DOHH2 (cell line): Measurements from ENCODE around the gene VPREB3.

ENCODE experiments used
- H3F3A ChIP-seq: fragments of 200-600 bp; sonication (generic), shearing (Covaris generic); 2 replicates; pipeline ENCODE4 v1.6.0; 2016; ENCODE audit warnings: antibody characterized with exemption, mild to moderate bottlenecking; ENCODE audit not compliant: control insufficient read depth, insufficient read depth
- H3K27ac ChIP-seq: fragments of 200-600 bp; sonication (generic); 2 replicates; pipeline ENCODE4 v1.5.1; 2014; ENCODE audit warnings: low read depth, mild to moderate bottlenecking, low read length, moderate library complexity
- H3K27me3 ChIP-seq: fragments of 200-600 bp; sonication (generic); 2 replicates; pipeline ENCODE4 v1.6.1; 2014; ENCODE audit warnings: mild to moderate bottlenecking, low read length, mixed read lengths; ENCODE audit not compliant: control insufficient read depth
- H3K36me3 ChIP-seq: fragments of 200-600 bp; sonication (generic); 2 replicates; pipeline ENCODE4 v1.6.1; 2014; ENCODE audit warnings: mild to moderate bottlenecking, low read length, moderate library complexity, mixed read lengths; ENCODE audit not compliant: control insufficient read depth
- H3K4me1 ChIP-seq: fragments of 200-600 bp; sonication (generic); 2 replicates; pipeline ENCODE4 v1.6.1; 2014; ENCODE audit warnings: mild to moderate bottlenecking, low read length, mixed read lengths; ENCODE audit not compliant: control insufficient read depth
- H3K4me2 ChIP-seq: fragments of 200-600 bp; sonication (generic); 2 replicates; pipeline ENCODE4 v1.6.0; 2014; ENCODE audit warnings: mild to moderate bottlenecking, low read length, moderate library complexity
- H3K4me3 ChIP-seq: fragments of 200-600 bp; sonication (generic); 2 replicates; pipeline ENCODE4 v1.5.1; 2014; ENCODE audit warnings: mild to moderate bottlenecking, low read length, mixed read lengths
- H3K79me2 ChIP-seq: fragments of 200-600 bp; sonication (generic); 2 replicates; pipeline ENCODE4 v1.6.1; 2014; ENCODE audit warnings: mild to moderate bottlenecking, low read length, mixed read lengths; ENCODE audit not compliant: control insufficient read depth
- H3K9me2 ChIP-seq: fragments of 200-600 bp; sonication (generic); replicated peaks from 2 replicates; pipeline ENCODE4 v1.6.1; 2014; ENCODE audit warnings: mild to moderate bottlenecking, low read length, mixed read lengths; ENCODE audit not compliant: control insufficient read depth
- H3K9me3 ChIP-seq: fragments of 200-600 bp; sonication (generic); 2 replicates; pipeline ENCODE4 v1.6.1; 2014; ENCODE audit warnings: antibody characterized with exemption, low read length, mixed read lengths; ENCODE audit not compliant: control insufficient read depth, insufficient read depth
- H4K20me1 ChIP-seq: fragments of 200-600 bp; sonication (generic); 2 replicates; pipeline ENCODE4 v1.6.0; 2014; ENCODE audit warnings: low read depth, mild to moderate bottlenecking, antibody characterized with exemption, low read length, moderate library complexity; ENCODE audit not compliant: control insufficient read depth, insufficient read depth
- CTCF ChIP-seq: fragments of 200-600 bp; sonication (generic); IDR thresholded peaks from one replicate; pipeline ENCODE4 v1.5.1; 2014; ENCODE audit warnings: antibody characterized with exemption, mild to moderate bottlenecking, low read depth, low read length; ENCODE audit not compliant: poor library complexity, severe bottlenecking
- EZH2phosphoT487 ChIP-seq: fragments of 200-600 bp; sonication (generic); IDR thresholded peaks from 2 replicates; pipeline ENCODE4 v1.6.1; 2017; ENCODE audit warnings: borderline replicate concordance, mild to moderate bottlenecking, antibody characterized with exemption, low read length, moderate library complexity, mixed read lengths

Gene VPREB3

DNA sequence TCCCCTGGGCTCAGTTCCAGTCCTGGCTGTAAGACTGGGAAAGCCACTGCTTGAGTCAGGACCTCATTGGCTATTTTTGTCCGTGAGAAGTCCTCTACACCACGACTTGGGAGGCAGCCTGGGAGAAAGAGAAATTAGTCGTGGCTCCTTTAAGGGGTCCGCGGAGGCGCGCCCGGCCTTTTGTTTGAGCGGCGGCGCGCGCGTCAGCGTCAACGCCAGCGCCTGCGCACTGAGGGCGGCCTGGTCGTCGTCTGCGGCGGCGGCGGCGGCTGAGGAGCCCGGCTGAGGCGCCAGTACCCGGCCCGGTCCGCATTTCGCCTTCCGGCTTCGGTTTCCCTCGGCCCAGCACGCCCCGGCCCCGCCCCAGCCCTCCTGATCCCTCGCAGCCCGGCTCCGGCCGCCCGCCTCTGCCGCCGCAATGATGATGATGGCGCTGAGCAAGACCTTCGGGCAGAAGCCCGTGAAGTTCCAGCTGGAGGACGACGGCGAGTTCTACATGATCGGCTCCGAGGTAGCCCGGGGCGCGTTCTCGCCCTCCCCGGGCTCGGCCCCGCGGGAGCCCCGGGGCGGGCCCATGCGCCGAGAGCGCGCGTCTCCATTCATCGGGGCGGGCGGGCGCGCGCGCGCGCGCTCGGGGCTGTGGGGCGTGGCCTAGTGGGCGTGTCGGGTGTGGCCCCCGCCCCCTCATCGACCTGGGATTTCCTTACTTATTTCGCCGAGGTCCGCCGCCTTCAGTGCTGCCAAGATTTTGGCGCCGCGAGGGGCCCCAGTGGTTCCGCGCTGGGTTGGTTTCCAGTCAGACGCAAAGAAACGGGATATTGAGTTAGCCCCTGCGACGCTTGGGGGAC lies 32.8 kb upstream of the VPREB3 start, which contains the start of gene SMARCB1:
TSS of gene SMARCB1 (plus strand) at position 215 of the 848 bp plus-strand sequence. CDS start at position 419, 204 bp downstream.
- Histone ChIP-seq H3F3A (peaks cover 2% of the 10 kb centered on the region; the same call in 1 of the 2 replicates), H3K36me3 (peaks cover 41% of the 10 kb centered on the region), H4K20me1 (peaks cover 19% of the 10 kb centered on the region), H3K27ac (peak within 1 kb of the TSS; percentile 86), H3K9me2 (no peaks in the 10 kb centered on the region), H3K4me3 (peak within 1 kb of the TSS; percentile 94), H3K79me2 (peaks cover 54% of the 10 kb centered on the region), H3K9me3 (no peaks in the 10 kb centered on the region), H3K4me1 (peaks cover 37% of the 10 kb centered on the region), H3K4me2 (peak within 1 kb of the TSS; percentile 94), H3K27me3 (no peaks in the 10 kb centered on the region)
- TF ChIP-seq CTCF (no peak), EZH2phosphoT487 (no peak)

DNA sequence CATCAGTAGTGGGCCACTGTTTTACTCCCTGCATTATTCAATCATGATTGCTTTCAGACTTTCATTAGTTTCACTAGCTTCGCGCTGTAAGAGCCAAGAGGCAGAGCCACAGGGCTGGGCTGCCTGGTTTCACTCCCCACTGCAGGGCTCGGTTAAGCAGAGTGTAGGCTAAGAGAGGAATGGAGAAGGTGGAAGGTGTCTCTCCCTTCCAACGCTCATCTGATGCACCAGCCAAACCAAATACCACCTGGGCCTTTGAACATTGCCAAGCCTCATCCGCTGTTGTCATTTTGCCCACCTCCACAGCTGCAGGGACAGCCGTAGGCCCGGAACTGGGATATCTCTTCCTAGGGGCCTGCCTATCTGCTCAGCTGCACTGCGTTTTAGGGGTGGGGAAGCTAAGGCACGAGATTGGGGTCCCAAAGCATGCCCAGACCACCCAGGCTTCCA lies 32.1 kb upstream of the VPREB3 start:
- Histone ChIP-seq H3K9me2 (no peaks in the 10 kb centered on the region), H3K4me3 (peak overlapping the region; percentile 94), H3K36me3 (peaks cover 34% of the 10 kb centered on the region), H3K79me2 (peaks cover 47% of the 10 kb centered on the region), H3K27ac (peak overlapping the region; percentile 86), H3K4me2 (peak overlapping the region; percentile 94), H3K4me1 (peaks cover 37% of the 10 kb centered on the region), H4K20me1 (peaks cover 14% of the 10 kb centered on the region), H3K27me3 (no peaks in the 10 kb centered on the region), H3F3A (peaks cover 2% of the 10 kb centered on the region; the same call in 1 of the 2 replicates), H3K9me3 (no peaks in the 10 kb centered on the region)
- TF ChIP-seq EZH2phosphoT487 (no peak), CTCF (no peak)

DNA sequence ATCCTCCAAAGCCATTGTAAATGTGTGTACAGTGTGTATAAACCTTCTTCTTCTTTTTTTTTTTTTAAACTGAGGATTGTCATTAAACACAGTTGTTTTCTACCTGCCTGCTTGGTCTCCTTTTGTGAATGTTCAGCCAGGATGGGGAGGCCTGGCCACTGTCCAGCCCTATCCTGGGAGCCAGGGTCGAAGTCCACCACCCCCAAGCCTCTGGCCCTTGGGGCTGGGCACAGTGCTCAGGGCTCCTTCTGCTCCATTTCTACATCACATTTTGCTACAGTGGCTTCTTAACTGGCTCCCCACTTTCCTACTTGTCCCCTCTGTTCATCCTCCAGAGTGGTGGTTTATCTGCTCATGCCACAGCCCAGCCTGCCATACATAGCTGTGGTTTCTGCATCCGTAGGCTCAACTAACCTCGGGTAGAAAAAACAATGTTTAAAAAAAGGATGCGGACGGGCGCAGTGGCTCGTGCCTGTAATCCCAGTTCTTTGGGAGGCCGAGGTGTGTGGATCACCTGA lies 30.0 kb upstream of the VPREB3 start:
- H3K9me2 ChIP-seq = no peaks in the 10 kb centered on the region
- H3K4me2 ChIP-seq = no peak overlapping the region
- H4K20me1 ChIP-seq = peaks cover 14% of the 10 kb centered on the region
- H3K36me3 ChIP-seq = peaks cover 19% of the 10 kb centered on the region
- TF ChIP-seq CTCF (no peak), EZH2phosphoT487 (no peak)
- H3K27ac ChIP-seq = no peak overlapping the region
- H3K4me1 ChIP-seq = peaks cover 28% of the 10 kb centered on the region
- no peaks in the 10 kb centered on the region for H3K27me3 ChIP-seq
- H3F3A ChIP-seq = peaks cover 2% of the 10 kb centered on the region; the same call in 1 of the 2 replicates
- H3K9me3 ChIP-seq = no peaks in the 10 kb centered on the region
- H3K4me3 ChIP-seq = no peak overlapping the region
- peaks cover 27% of the 10 kb centered on the region for H3K79me2 ChIP-seq
